Mesenchymal stem cell (in vitro differentiated cells and primary cell): ENCODE measurements around the gene TCAF2.
"Not testable (repeated sequence)": the region's sequence is repeated elsewhere in the genome, so short reads cannot be mapped to it uniquely, and the experiment has no call there.

ENCODE experiments used
- DNase-seq: peaks from one replicate; pipeline ENCODE4 v3.0.0-alpha.2; 2013
- H2AFZ ChIP-seq: one replicate; pipeline ENCODE4 v1.6.1; 2013; ENCODE audit warnings: low read depth, mild to moderate bottlenecking, control low read depth, inconsistent platforms, low read length, moderate library complexity
- H2AK5ac ChIP-seq: 2 replicates; pipeline ENCODE4 v1.6.1; 2013; ENCODE audit warnings: low read length, moderate library complexity, mild to moderate bottlenecking, inconsistent platforms; ENCODE audit not compliant: severe bottlenecking
- H2BK120ac ChIP-seq: one replicate; pipeline ENCODE4 v1.6.1; 2013; ENCODE audit warnings: low read depth, mild to moderate bottlenecking, inconsistent platforms, low read length, moderate library complexity
- H2BK12ac ChIP-seq, 2 experiments: one replicate each; pipeline ENCODE4 v1.6.1; 2013; ENCODE audit warnings: inconsistent platforms in 2 of 2, low read length in 2 of 2, mild to moderate bottlenecking in 2 of 2, moderate library complexity in 2 of 2, control low read depth in 1 of 2
- H2BK15ac ChIP-seq: one replicate; pipeline ENCODE4 v1.6.1; 2013; ENCODE audit warnings: mild to moderate bottlenecking, low read depth, inconsistent platforms; ENCODE audit not compliant: poor library complexity, severe bottlenecking
- H2BK5ac ChIP-seq: 2 replicates; pipeline ENCODE4 v1.6.1; 2013; ENCODE audit warnings: low read depth, mild to moderate bottlenecking, low read length, control low read depth, inconsistent platforms; ENCODE audit not compliant: poor library complexity, severe bottlenecking
- H3K14ac ChIP-seq, 2 experiments: one replicate each; pipeline ENCODE4 v1.6.1; 2013; ENCODE audit warnings: inconsistent platforms in 2 of 2, low read length in 2 of 2, control low read depth in 1 of 2, mild to moderate bottlenecking in 1 of 2, moderate library complexity in 1 of 2
- H3K18ac ChIP-seq, 2 experiments: one replicate each; pipeline ENCODE4 v1.6.1; 2013; ENCODE audit warnings: inconsistent platforms in 2 of 2, low read length in 2 of 2, control low read depth in 1 of 2, low read depth in 1 of 2, mild to moderate bottlenecking in 1 of 2
- H3K23ac ChIP-seq, 2 experiments: one replicate each; pipeline ENCODE4 v1.6.1; 2013; ENCODE audit warnings: inconsistent platforms in 2 of 2, low read length in 2 of 2, mild to moderate bottlenecking in 2 of 2, moderate library complexity in 2 of 2, control low read depth in 1 of 2
- H3K27ac ChIP-seq: 2 replicates; pipeline ENCODE4 v1.5.1; 2013; ENCODE audit warnings: mild to moderate bottlenecking, moderate library complexity, low read length, control low read depth, inconsistent platforms; ENCODE audit not compliant: poor library complexity, severe bottlenecking
- H3K27me3 ChIP-seq, 2 experiments: 2 replicates each; pipeline versions ENCODE4 v1.6.1 to v1.7.0; 2013; ENCODE audit warnings: low read length in 2 of 2, mild to moderate bottlenecking in 2 of 2, moderate library complexity in 2 of 2, control low read depth in 1 of 2, inconsistent platforms in 1 of 2; ENCODE audit not compliant: control insufficient read depth in 1 of 2, insufficient read depth in 1 of 2
- H3K36me3 ChIP-seq, 2 experiments: 2 replicates each; pipeline versions ENCODE4 v1.6.1 to v1.7.0; 2013; ENCODE audit warnings: low read length in 2 of 2, control low read depth in 1 of 2, inconsistent platforms in 1 of 2, low read depth in 1 of 2, mild to moderate bottlenecking in 1 of 2; ENCODE audit not compliant: insufficient read depth in 2 of 2, control insufficient read depth in 1 of 2
- H3K4ac ChIP-seq, 2 experiments: one replicate each; pipeline ENCODE4 v1.6.1; 2013; ENCODE audit warnings: inconsistent platforms in 2 of 2, low read length in 2 of 2, mild to moderate bottlenecking in 2 of 2, moderate library complexity in 2 of 2, control low read depth in 1 of 2, low read depth in 1 of 2
- H3K4me1 ChIP-seq: 2 replicates; pipeline ENCODE4 v1.6.1; 2013; ENCODE audit warnings: low read depth, low read length, control low read depth; ENCODE audit not compliant: control insufficient read depth, insufficient read depth
- H3K4me2 ChIP-seq: 2 replicates; pipeline ENCODE4 v1.6.1; 2013; ENCODE audit warnings: low read length, mild to moderate bottlenecking, inconsistent platforms; ENCODE audit not compliant: poor library complexity, severe bottlenecking
- H3K4me3 ChIP-seq, 2 experiments: 2 replicates each; pipeline versions ENCODE4 v1.5.1 to v1.7.0; 2013; ENCODE audit warnings: low read length in 2 of 2, mild to moderate bottlenecking in 2 of 2, control low read depth in 1 of 2, low read depth in 1 of 2; ENCODE audit not compliant: insufficient read depth in 1 of 2
- H3K79me1 ChIP-seq: replicated peaks from 2 replicates; pipeline ENCODE4 v1.6.1; 2013; ENCODE audit warnings: mild to moderate bottlenecking, control low read depth, low read length, inconsistent platforms; ENCODE audit not compliant: poor library complexity, severe bottlenecking
- H3K9ac ChIP-seq: 2 replicates; pipeline ENCODE4 v1.7.0; 2013; ENCODE audit warnings: mild to moderate bottlenecking, low read length, moderate library complexity
- H3K9me3 ChIP-seq: 2 replicates; pipeline ENCODE4 v1.7.0; 2013; ENCODE audit warnings: mild to moderate bottlenecking, low read length; ENCODE audit not compliant: control insufficient read depth
- H4K8ac ChIP-seq: one replicate; pipeline ENCODE4 v1.6.1; 2013; ENCODE audit warnings: inconsistent platforms, mild to moderate bottlenecking, low read length, moderate library complexity
- H4K91ac ChIP-seq: one replicate; pipeline ENCODE4 v1.6.1; 2013; ENCODE audit warnings: mild to moderate bottlenecking, low read length, inconsistent platforms
- WGBS: methylation state at CpG from one replicate; pipeline ENCODE4 v1.1.7; 2013; ENCODE audit warnings: mixed read lengths; 5-methylcytosine and 5-hydroxymethylcytosine counted together

The TCAF2 gene

DNA sequence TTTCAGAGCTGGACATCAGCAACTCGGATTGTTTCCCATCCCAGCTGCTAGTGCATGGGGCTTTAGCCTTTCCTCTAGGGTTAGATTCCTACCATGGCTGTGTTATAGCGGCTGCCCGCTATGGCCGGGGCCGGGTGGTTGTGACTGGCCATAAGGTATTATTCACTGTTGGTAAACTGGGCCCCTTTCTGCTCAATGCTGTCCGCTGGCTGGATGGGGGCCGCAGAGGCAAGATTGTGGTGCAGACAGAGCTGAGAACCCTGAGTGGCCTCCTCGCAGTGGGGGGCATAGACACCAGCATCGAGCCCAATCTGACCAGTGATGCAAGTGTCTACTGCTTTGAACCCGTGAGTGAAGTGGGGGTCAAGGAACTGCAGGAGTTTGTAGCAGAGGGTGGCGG is 22.7 kb upstream of the TCAF2 start:
- not testable (repeated sequence) for H3K27ac ChIP-seq, H3K18ac ChIP-seq, H3K79me1 ChIP-seq, H3K9me3 ChIP-seq, H2BK12ac ChIP-seq, H2BK120ac ChIP-seq, H2BK15ac ChIP-seq, H4K8ac ChIP-seq, H3K23ac ChIP-seq, DNase-seq, H3K4me2 ChIP-seq, H2AK5ac ChIP-seq, H3K9ac ChIP-seq, H2BK5ac ChIP-seq, H3K14ac ChIP-seq, H3K4me1 ChIP-seq, H3K4me3 ChIP-seq, H3K27me3 ChIP-seq, H2AFZ ChIP-seq, H3K36me3 ChIP-seq, H4K91ac ChIP-seq, H3K4ac ChIP-seq
- no CpG with 5 or more reads among the region's 11 CpGs for WGBS

DNA sequence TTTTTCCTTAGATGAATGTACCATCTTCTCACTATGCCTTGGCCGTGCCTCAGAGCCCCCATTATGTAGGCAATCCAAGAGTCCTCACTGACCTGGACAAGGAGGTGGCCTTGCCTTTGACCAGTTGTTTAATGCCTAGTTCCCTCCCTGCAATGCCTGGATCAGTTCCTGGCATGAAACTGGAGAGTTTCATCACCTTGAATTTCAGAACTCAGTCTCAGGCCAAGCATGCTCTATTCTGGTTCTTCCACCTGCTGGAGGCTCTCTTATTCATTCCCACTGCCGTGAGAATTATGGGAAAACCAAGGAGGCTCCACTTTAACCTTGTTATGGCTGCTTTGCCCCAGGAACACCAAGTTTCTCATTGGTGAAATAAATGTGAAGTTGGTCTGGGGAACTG is 17.2 kb upstream of the TCAF2 start:
- WGBS, result no CpG with 5 or more reads among the region's 2 CpGs
- not testable (repeated sequence) for H2BK120ac ChIP-seq

DNA sequence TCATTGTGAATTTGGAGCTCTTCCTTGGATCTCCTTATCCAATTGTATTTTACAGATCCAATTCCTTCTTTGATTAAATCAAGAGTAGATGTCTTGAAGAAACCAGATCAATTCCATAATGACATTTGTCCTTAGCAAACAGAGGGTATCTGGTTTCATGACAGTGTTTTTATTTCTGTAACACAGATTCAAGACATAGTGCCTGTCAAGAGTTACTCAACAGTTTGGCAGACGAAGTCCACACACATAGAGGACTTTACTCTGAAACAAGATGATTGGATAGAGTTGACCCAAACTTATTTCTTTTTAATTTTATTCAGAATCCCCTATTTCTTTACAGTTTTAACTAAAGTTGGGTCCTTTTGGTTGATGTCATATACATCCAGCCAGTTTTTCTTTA is 14.7 kb upstream of the TCAF2 start:
- not testable (repeated sequence) for H3K18ac ChIP-seq, H3K14ac ChIP-seq, DNase-seq, H3K4me2 ChIP-seq, H3K79me1 ChIP-seq, H2AK5ac ChIP-seq, H3K4ac ChIP-seq, H3K4me1 ChIP-seq, H2BK12ac ChIP-seq, H3K36me3 ChIP-seq, H4K91ac ChIP-seq, H3K23ac ChIP-seq, H4K8ac ChIP-seq, H3K9ac ChIP-seq, H2BK15ac ChIP-seq, H2BK120ac ChIP-seq, H3K27ac ChIP-seq, H2BK5ac ChIP-seq, H2AFZ ChIP-seq, H3K9me3 ChIP-seq, H3K4me3 ChIP-seq, H3K27me3 ChIP-seq
- WGBS, result no CpG with 5 or more reads among the region's 1 CpG

More for the DNA sequence above, 17.2 kb upstream of the TCAF2 start:
- not testable (repeated sequence) for H2AK5ac ChIP-seq, H3K14ac ChIP-seq, H2BK15ac ChIP-seq, H3K4ac ChIP-seq, H3K4me3 ChIP-seq, H3K23ac ChIP-seq, H3K18ac ChIP-seq, H2AFZ ChIP-seq, H3K27me3 ChIP-seq, H2BK5ac ChIP-seq, H3K9me3 ChIP-seq, H4K8ac ChIP-seq, H3K4me2 ChIP-seq, H2BK12ac ChIP-seq, DNase-seq, H3K79me1 ChIP-seq, H3K4me1 ChIP-seq, H3K36me3 ChIP-seq, H3K27ac ChIP-seq, H3K9ac ChIP-seq, H4K91ac ChIP-seq

DNA sequence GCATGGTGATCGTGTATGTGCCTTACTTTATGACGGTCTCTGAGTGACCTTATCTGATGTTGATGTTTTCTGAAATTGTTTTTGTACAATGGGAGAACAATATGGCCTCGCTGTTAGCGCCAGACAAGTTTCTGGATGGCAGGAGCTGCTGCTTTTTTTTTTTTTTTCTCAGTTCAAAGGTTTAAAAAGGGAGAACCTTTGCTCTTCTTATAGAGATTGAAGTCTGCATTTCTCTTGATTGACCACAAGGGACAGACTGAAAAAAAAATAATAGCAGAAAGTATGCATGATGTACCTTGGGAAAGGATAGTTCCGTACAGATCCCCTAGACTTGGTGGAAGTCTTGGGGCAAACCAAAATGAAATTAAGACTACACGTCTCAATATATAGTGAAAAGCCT is 5.2 kb upstream of the TCAF2 start:
- H3K4me2 ChIP-seq, H3K4ac ChIP-seq, H4K8ac ChIP-seq, H3K9me3 ChIP-seq, H3K27ac ChIP-seq, H4K91ac ChIP-seq, H3K79me1 ChIP-seq, H2AK5ac ChIP-seq, H3K14ac ChIP-seq, H3K9ac ChIP-seq, H2AFZ ChIP-seq, H3K18ac ChIP-seq, H3K4me1 ChIP-seq, H3K27me3 ChIP-seq, H2BK12ac ChIP-seq, H3K36me3 ChIP-seq, H3K23ac ChIP-seq, H3K4me3 ChIP-seq, H2BK15ac ChIP-seq, H2BK120ac ChIP-seq, H2BK5ac ChIP-seq: not testable (repeated sequence)
- peak; percentile 16 for DNase-seq
- 86% methylated on average over 2 of the region's 6 CpGs for WGBS
